Measurements from ENCODE around the gene CNDP1. TPM values are rescaled to one million over a fixed set of nuclear protein-coding genes. Genes with fewer than 3 reads are reported as not detected.

CNDP1 gene
- total RNA-seq, 4 donors from 2014 or later = 0.53 TPM; not detected in 3

DNA sequence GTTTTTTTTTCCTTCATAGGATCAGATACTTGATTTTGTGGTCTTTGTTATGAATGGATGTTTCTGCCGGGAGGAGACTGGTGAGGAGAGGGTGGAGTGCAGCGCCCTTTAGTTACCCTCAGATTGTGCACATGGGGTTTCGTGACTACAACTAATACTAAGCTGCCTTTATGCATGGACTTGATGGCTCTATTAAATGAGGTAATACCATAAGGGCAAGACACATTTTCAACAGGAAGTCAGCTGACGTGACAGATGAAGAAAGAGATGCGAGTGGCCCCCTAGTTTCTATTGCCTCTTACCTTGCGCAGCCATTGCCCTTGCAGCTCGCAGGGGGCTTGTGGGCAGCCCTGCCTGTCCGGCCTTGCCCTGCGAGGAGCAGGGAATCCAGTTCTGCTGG is 87.8 kb downstream of the CNDP1 start:
- no peak overlapping the region for H3K27ac ChIP-seq
- TF ChIP-seq CTCF (IDR thresholded peaks at IDR 0.05) (no peak), POLR2A (IDR thresholded peaks at IDR 0.05) (no peak)
- no peaks in the 10 kb centered on the region for H3K4me1 ChIP-seq
- no peaks in the 10 kb centered on the region for H3K27me3 ChIP-seq
- H3K9me3 ChIP-seq = no peaks in the 10 kb centered on the region
- DNase-seq = no peak
- H3K36me3 ChIP-seq = no peaks in the 10 kb centered on the region
- H3K4me3 ChIP-seq = no peak overlapping the region

GRCh38 chr18:74623047-74623816 is 88.9 kb downstream of the CNDP1 start:
- H3K27ac ChIP-seq = no peak overlapping the region
- no peaks in the 10 kb centered on the region for H3K27me3 ChIP-seq
- no peak for TF ChIP-seq POLR2A (IDR thresholded peaks at IDR 0.05)
- TF ChIP-seq CTCF (IDR thresholded peaks at IDR 0.05) = peak in 3 of 6 experiments; percentile 51 to 57 (median 52)
- peak in 1 of 3 donors; percentile 55 for DNase-seq
- no peaks in the 10 kb centered on the region for H3K9me3 ChIP-seq
- no peaks in the 10 kb centered on the region for H3K4me1 ChIP-seq
- no peaks in the 10 kb centered on the region for H3K36me3 ChIP-seq
- H3K4me3 ChIP-seq = no peak overlapping the region

DNA sequence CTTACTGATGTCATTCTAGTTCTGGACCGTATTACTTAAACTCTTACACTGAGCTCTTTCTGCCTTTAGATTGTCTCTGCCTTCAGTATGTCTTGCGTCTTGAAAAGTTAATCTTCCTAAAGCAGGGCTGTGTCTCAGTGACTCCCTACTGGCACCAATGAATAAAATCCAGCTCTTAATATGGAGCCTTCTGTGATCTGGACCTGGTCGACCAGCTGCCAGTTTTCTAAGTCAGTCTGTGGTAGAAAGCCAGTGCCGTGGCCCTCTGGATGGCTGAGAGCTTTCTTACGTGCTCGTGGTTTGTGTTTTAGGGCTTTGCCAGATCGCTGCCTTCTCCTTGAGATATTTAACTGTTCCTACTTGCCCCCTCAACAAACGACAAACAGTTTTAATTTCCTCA is 90.2 kb downstream of the CNDP1 start:
- H3K27ac ChIP-seq = no peak overlapping the region
- H3K4me3 ChIP-seq = no peak overlapping the region
- TF ChIP-seq CTCF (IDR thresholded peaks at IDR 0.05) (no peak), POLR2A (IDR thresholded peaks at IDR 0.05) (no peak)

DNA sequence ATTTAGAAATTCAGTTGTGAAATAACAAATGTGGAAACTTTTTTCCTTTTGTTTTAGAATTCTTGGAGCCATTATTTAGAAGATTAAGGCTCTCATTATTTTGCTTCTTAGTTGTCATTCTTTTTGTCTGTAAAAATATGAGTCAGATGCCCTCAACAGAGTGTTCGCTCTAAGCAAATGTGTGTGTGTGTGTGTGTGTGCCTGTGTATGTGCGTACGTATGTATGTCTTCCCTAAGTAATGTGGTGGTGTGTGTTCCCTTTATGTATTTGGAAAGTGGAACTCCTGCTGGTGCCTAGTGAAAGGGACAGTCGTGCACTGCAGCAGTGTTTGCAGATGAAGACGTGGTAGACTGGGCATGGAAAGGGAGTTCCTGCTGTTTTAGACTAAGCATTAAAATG is 90.9 kb downstream of the CNDP1 start:
- no peak for DNase-seq
- no peak for TF ChIP-seq POLR2A (IDR thresholded peaks at IDR 0.05)
- H3K27ac ChIP-seq = no peak overlapping the region

More for the DNA sequence above, 90.2 kb downstream of the CNDP1 start:
- H3K36me3 ChIP-seq = no peaks in the 10 kb centered on the region
- no peak for DNase-seq
- H3K4me1 ChIP-seq = no peaks in the 10 kb centered on the region
- H3K9me3 ChIP-seq = no peaks in the 10 kb centered on the region
- H3K27me3 ChIP-seq = no peaks in the 10 kb centered on the region

DNA sequence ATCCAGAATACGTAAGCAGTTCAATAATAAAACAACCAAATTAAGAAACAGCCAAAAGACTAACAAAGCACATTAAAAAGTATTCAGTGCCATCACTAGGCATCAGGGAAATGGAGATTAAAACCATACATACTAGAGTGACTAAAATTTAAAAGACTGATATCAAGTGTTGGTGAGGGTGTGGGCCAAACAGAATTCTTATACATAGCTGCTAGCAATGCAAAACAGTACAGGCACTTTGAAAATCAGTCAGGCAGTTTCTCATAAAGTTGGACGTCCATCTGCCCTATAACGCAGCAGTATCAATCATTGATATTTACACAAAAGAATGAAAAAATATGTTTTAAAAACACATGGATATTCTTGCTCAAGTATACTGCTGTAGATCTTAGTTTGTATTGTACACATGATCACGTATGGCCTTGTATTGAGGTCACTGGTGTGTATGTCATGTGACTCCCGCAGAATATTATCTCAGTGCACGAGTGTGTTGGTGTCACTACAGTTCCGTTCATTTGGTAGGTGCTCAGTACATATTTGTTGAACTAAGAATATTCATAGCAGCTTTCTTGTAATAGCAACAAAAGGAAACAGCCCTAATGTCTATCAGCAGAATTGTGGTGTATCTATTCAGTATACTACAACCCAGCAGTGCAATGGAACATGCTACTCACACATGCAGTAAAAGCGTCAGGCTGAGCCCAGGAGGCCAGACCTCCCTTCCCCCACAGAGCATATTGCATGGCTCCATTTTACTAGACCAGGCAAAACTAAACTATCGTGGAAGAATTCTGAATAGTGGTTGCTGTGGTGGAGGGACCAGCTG is 92.0 kb downstream of the CNDP1 start:
- Histone ChIP-seq H3K27ac (no peak overlapping the region), H3K9me3 (no peaks in the 10 kb centered on the region), H3K4me3 (no peak overlapping the region), H3K4me1 (no peaks in the 10 kb centered on the region), H3K27me3 (no peaks in the 10 kb centered on the region), H3K36me3 (no peaks in the 10 kb centered on the region)
- TF ChIP-seq CTCF (IDR thresholded peaks at IDR 0.05) (no peak), POLR2A (IDR thresholded peaks at IDR 0.05) (no peak)
- DNase-seq = no peak

More for the DNA sequence above, 90.9 kb downstream of the CNDP1 start:
- Histone ChIP-seq H3K27me3 (no peaks in the 10 kb centered on the region), H3K9me3 (no peaks in the 10 kb centered on the region), H3K4me1 (no peaks in the 10 kb centered on the region), H3K4me3 (no peak overlapping the region), H3K36me3 (no peaks in the 10 kb centered on the region)

- H3K36me3 ChIP-seq = peaks cover 0 to 12% (median 0%) of the 10 kb centered on the region in 3 donors
- DNase-seq = no peak
- H3K27ac ChIP-seq = no peak overlapping the region
- H3K27me3 ChIP-seq = no peaks in the 10 kb centered on the region
- no peaks in the 10 kb centered on the region for H3K9me3 ChIP-seq
- no peaks in the 10 kb centered on the region for H3K4me1 ChIP-seq
- TF ChIP-seq POLR2A (IDR thresholded peaks at IDR 0.05) (no peak), CTCF (IDR thresholded peaks at IDR 0.05) (no peak)
- no peak overlapping the region for H3K4me3 ChIP-seq
Measured at GRCh38 chr18:74630804-74631203, 96.5 kb downstream of the CNDP1 start.
